Measurements from ENCODE around the gene CLDN14.

The CLDN14 gene

DNA sequence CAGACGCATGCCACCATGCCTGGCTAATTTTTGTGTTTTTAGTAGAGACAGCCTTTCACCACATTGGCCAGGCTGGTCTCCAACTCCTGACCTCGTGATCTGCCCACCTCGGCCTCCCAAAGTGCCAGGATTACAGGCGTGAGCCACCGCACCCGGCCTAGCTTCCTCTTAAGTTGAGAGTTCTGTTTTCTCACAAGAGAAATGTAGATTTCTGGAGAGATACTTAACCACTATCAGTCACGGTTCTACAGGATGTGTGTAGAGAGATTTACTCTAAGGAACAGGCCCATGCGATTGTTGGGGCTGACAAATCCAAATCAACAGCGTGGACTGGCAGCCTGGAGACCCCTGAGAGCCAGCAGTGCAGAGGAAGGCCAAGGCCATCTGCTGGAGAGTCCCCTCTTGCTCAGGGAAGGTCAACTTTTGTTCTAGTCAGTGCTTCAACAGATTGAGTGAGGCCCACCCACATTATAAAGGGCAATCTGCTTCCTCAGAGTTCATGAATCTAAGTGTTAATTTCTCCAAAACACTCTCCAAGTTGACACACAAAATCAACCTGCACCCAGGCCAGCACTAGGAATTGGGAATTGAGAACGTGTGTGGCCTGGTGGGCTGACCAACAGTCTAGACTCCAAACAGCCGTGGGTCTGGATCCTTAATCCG is 56.0 kb downstream of the CLDN14 start:
- Histone ChIP-seq H3K4me1 (ENCODE audit: control insufficient read depth, insufficient read depth, low read length) (peaks cover 4% of the 10 kb centered on the region), H3K9ac (ENCODE audit: low read length) (no peak overlapping the region), H3K9me3 (ENCODE audit: control insufficient read depth, low read length) (no peaks in the 10 kb centered on the region), H3K27me3 (ENCODE audit: control insufficient read depth, insufficient read depth, low read length) (no peaks in the 10 kb centered on the region), H3K4me3 (ENCODE audit: low read length) (no peak overlapping the region), H3K36me3 (ENCODE audit: control insufficient read depth, insufficient read depth, low read length) (no peaks in the 10 kb centered on the region)

DNA sequence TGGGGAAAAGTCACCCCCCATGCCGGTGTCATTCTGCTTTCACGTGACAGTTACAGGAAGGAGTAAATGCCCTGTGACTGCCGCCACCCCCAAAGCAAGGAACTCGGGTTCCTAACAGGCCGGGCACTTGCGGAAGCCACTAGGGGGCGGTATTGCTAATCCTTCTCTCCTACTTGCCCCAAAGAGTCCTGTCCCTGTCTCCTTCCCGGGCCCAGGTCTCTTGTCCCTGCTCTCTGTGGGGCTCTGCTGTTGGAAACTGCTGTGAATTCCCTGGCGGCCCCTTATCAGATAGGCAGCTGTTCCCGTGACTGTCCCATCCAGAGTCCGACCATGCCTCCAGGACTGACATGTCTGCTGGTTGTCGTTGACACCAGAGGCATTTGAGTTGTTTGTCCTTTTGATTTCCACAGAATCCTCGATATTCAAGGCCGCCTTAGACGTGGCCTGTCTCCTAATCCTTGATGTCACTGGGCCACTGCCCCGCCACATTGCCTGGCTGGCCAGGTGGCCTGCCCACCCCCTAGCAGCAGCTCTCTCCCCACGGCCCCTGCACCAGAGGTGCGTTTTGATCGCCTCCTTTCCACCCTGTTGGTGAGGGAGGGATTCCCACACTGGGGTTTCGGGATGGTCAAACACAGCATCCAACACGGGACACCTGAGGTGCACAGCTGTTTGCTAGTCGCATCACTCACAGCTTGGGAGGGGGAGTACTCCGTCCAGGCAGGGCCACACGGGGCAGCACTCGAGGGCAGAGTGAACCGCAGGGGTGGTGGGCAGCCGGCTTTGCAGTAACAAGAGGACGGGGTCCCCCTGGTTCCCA is 57.4 kb downstream of the CLDN14 start:
- Histone ChIP-seq H3K27me3 (ENCODE audit: control insufficient read depth, insufficient read depth, low read length) (no peaks in the 10 kb centered on the region), H3K4me1 (ENCODE audit: control insufficient read depth, insufficient read depth, low read length) (peaks cover 4% of the 10 kb centered on the region), H3K9me3 (ENCODE audit: control insufficient read depth, low read length) (no peaks in the 10 kb centered on the region), H3K9ac (ENCODE audit: low read length) (peak overlapping the region; percentile 39), H3K4me3 (ENCODE audit: low read length) (no peak overlapping the region), H3K36me3 (ENCODE audit: control insufficient read depth, insufficient read depth, low read length) (no peaks in the 10 kb centered on the region)

DNA sequence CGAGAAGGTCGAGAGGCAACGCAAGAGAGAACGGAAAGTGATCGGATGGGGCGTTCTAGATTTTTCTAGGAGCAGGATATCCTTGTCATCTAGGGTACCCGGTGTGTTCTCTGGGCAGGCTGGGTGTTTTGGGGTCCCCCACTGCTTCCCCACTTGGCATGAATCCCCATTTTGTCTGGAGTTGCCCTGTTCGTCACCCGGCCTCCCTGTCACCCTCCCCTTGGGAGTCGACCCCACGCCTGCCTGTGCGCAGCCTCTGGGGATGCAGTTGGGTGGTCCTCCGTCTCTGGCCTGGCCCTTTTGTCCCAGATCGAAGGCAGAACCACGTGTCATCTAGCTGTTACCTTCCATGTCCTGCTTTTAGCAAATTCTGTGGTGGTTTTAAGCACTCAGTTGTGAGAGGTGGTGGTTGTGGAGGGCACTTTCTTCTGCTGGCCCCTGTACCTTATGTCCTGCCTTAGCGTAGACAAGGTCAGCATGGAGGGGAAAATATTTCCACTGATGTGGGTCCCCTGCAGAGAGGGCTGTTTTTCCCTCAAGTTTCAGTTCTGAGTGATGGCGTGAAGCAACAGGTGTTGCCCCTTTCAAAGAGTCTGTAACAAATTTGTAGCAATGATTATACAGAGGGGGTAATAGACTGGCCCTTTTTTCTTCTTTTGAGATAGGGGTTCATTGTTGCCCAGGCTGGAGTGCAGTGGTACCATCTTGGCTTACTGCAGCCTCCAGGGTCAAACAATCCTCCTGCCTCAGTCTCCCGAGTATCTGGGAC is 59.2 kb downstream of the CLDN14 start:
- no peak overlapping the region for H3K4me3 ChIP-seq (ENCODE audit: low read length)
- H3K9ac ChIP-seq (ENCODE audit: low read length): no peak overlapping the region
- H3K9me3 ChIP-seq (ENCODE audit: control insufficient read depth, low read length): no peaks in the 10 kb centered on the region
- peaks cover 4% of the 10 kb centered on the region for H3K4me1 ChIP-seq (ENCODE audit: control insufficient read depth, insufficient read depth, low read length)
- H3K36me3 ChIP-seq (ENCODE audit: control insufficient read depth, insufficient read depth, low read length): no peaks in the 10 kb centered on the region
- no peaks in the 10 kb centered on the region for H3K27me3 ChIP-seq (ENCODE audit: control insufficient read depth, insufficient read depth, low read length)

DNA sequence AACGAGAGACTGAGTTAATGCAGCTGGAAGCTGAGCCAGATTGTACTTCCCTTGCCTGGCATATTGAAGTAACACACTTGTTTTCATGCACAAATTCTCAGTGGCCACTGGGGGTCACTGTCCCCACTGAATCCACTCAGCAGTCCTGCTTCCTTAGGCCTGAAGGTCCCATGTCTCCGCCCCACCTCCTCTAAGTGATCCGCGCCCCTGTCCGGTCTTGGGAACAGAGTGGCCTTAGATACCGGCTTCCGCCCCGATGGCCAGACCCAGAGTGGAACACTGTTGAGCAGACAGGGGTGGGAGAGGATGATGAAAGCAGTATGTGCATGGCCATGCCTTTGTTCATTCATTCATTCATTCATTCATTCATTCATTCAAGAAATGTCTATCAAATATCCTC is 59.9 kb downstream of the CLDN14 start:
- Histone ChIP-seq H3K9me3 (ENCODE audit: control insufficient read depth, low read length) (no peaks in the 10 kb centered on the region), H3K36me3 (ENCODE audit: control insufficient read depth, insufficient read depth, low read length) (no peaks in the 10 kb centered on the region), H3K9ac (ENCODE audit: low read length) (no peak overlapping the region), H3K4me3 (ENCODE audit: low read length) (no peak overlapping the region), H3K27me3 (ENCODE audit: control insufficient read depth, insufficient read depth, low read length) (no peaks in the 10 kb centered on the region), H3K4me1 (ENCODE audit: control insufficient read depth, insufficient read depth, low read length) (peaks cover 4% of the 10 kb centered on the region)

DNA sequence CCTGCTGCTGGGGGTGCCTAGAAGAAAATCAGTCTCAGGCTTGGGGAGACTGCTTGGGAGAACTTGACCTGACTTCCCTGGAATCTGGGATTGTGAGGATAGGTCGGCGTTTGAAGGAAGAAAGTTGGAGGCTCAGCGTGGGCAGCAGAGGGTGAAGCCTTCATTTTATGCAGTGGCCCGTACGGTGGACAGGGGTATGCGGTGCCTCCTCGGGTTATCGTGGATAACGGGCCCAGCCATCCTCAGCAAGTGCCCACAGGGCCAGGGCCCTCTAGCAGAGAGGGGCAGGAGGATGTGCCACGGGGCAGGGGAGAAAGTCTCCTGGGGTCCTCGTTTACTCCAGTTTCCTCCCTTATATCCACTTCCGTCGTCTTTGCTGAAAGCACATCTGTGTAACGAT is 60.7 kb downstream of the CLDN14 start:
- Histone ChIP-seq H3K9ac (ENCODE audit: low read length) (no peak overlapping the region), H3K36me3 (ENCODE audit: control insufficient read depth, insufficient read depth, low read length) (no peaks in the 10 kb centered on the region), H3K9me3 (ENCODE audit: control insufficient read depth, low read length) (no peaks in the 10 kb centered on the region), H3K4me3 (ENCODE audit: low read length) (no peak overlapping the region), H3K4me1 (ENCODE audit: control insufficient read depth, insufficient read depth, low read length) (peaks cover 4% of the 10 kb centered on the region), H3K27me3 (ENCODE audit: control insufficient read depth, insufficient read depth, low read length) (no peaks in the 10 kb centered on the region)

DNA sequence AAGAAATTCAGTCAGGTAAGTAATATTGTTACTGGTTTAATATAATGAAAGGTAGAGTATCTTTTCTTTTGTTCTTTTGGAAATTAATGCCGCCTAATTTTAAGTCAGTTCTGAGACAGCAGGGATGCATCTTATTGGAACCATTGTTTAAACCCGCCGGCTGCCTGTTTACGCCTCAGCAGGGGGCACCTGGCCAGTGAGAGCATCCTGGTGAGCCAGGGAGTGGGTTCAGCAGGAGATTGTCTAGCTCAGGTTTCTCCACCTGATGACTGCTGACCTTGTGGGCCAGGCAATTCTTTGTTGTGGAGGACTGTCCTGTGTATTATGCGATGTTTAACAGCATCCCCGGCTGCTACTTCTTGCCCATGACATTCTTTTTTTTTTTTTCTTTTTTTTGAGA is 64.5 kb downstream of the CLDN14 start:
- Histone ChIP-seq H3K27me3 (ENCODE audit: control insufficient read depth, insufficient read depth, low read length) (no peaks in the 10 kb centered on the region), H3K4me3 (ENCODE audit: low read length) (no peak overlapping the region), H3K36me3 (ENCODE audit: control insufficient read depth, insufficient read depth, low read length) (no peaks in the 10 kb centered on the region), H3K9me3 (ENCODE audit: control insufficient read depth, low read length) (no peaks in the 10 kb centered on the region), H3K4me1 (ENCODE audit: control insufficient read depth, insufficient read depth, low read length) (no peaks in the 10 kb centered on the region), H3K9ac (ENCODE audit: low read length) (no peak overlapping the region)

DNA sequence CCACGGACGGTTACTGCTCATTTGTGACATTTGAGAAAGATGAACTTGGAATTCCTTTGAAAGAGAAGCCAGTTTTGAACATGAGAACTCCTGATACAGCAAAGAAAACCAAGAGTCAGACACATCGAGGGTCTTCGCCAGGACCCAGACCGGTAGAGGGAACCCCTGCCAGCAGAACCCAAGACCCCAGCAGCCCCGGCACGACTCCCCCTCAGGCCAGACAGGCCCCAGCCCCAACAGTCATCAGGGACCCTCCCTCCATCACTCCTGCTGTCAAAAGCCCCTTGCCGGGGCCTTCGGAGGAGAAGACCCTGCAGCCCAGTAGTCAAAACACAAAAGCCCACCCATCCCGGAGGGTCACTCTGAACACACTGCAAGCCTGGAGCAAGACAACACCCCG is 67.0 kb downstream of the CLDN14 start:
- no peak overlapping the region for H3K9ac ChIP-seq (ENCODE audit: low read length)
- no peaks in the 10 kb centered on the region for H3K36me3 ChIP-seq (ENCODE audit: control insufficient read depth, insufficient read depth, low read length)
- H3K4me1 ChIP-seq (ENCODE audit: control insufficient read depth, insufficient read depth, low read length): no peaks in the 10 kb centered on the region
- no peaks in the 10 kb centered on the region for H3K27me3 ChIP-seq (ENCODE audit: control insufficient read depth, insufficient read depth, low read length)
- no peak overlapping the region for H3K4me3 ChIP-seq (ENCODE audit: low read length)
- H3K9me3 ChIP-seq (ENCODE audit: control insufficient read depth, low read length): no peaks in the 10 kb centered on the region

DNA sequence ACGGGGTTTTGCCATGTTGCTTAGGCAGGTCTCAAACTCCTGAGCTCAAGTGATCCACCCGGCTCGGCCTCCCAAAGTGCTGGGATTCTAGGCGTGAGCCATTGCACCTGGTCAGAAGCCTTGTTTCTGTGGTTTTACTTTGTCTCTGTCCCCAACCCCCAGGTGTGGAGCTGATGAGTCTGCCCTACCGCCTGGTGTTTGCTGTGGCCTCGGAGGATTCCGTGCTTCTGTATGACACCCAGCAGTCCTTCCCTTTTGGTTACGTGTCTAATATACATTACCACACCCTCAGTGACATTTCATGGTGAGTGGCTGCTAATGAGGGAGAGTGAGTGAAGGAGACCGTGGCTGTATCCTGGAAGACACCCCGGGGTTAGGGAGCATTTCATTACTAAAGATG is 68.6 kb downstream of the CLDN14 start:
- Histone ChIP-seq H3K4me3 (ENCODE audit: low read length) (no peak overlapping the region), H3K36me3 (ENCODE audit: control insufficient read depth, insufficient read depth, low read length) (no peaks in the 10 kb centered on the region), H3K27me3 (ENCODE audit: control insufficient read depth, insufficient read depth, low read length) (no peaks in the 10 kb centered on the region), H3K4me1 (ENCODE audit: control insufficient read depth, insufficient read depth, low read length) (no peaks in the 10 kb centered on the region), H3K9ac (ENCODE audit: low read length) (no peak overlapping the region), H3K9me3 (ENCODE audit: control insufficient read depth, low read length) (no peaks in the 10 kb centered on the region)
